Measurements from ENCODE around the gene SLC25A1. TPM values are rescaled to one million over a fixed set of nuclear protein-coding genes. Genes with fewer than 3 reads are reported as not detected.

The SLC25A1 gene
- total and polyA plus RNA-seq, 2 of the 4 experiments (the other 2 are of a cell fraction) = 41.0 to 56.5 TPM

- H3K27me3 ChIP-seq (ENCODE audit: control insufficient read depth, insufficient read depth, low read length) = no peaks in the 10 kb centered on the region
- H4K5ac ChIP-seq (ENCODE audit: low read depth, low read length) = no peak overlapping the region
- no peak overlapping the region for H3K4me2 ChIP-seq (ENCODE audit: low read depth, low read length)
- H3K9me3 ChIP-seq (ENCODE audit: control insufficient read depth, insufficient read depth, low read length) = no peaks in the 10 kb centered on the region
- DNase-seq = no peak
- H2BK120ac ChIP-seq (ENCODE audit: low read depth, low read length) = no peak overlapping the region
- no peaks in the 10 kb centered on the region for H3K9me1 ChIP-seq (ENCODE audit: insufficient read depth, low read length)
- peaks cover 2 to 28% of the 10 kb centered on the region in 2 experiments; a peak in 3 of 4 replicates for H3K79me1 ChIP-seq (ENCODE audit: low read depth in 1 of 2, low read length in 2 of 2)
- no peak overlapping the region for H2AFZ ChIP-seq (replicated peaks; ENCODE audit: low read length, poor library complexity)
- CTCF ChIA-PET = interaction anchor here (0.8 kb wide), 1 partner anchor 26 kb away, joined by 5 read pairs; no protein-coding TSS in a partner anchor
- ATAC-seq (ENCODE audit: low read depth) = no peak
- POLR2A ChIA-PET (ENCODE audit: unreplicated experiment) = no interaction called here
- no peak overlapping the region for H3K56ac ChIP-seq (ENCODE audit: extremely low read depth, insufficient read depth, low read length)
- H2BK15ac ChIP-seq (ENCODE audit: low read depth, low read length) = no peak overlapping the region
- no peak overlapping the region for H3K9ac ChIP-seq (ENCODE audit: low read depth, low read length)
- peak overlapping the region; percentile 33 for H2AK9ac ChIP-seq (replicated peaks; ENCODE audit: low read depth, low read length, poor library complexity)
- H4K91ac ChIP-seq (ENCODE audit: insufficient read depth, low read depth, low read length) = no peak overlapping the region
- dilution Hi-C loops (cut with HindIII; ENCODE audit: low sequenced_read_pairs, unreplicated experiment) (no loop called here), intact Hi-C loops (cut with micrococcal nuclease) (no loop called here), in situ Hi-C loops (cut with MboI; ENCODE audit: low sequenced_read_pairs) (loop anchor here (10.0 kb wide), 1 partner anchor 175 kb away; no protein-coding TSS in a partner anchor)
- no peak overlapping the region for H3K27ac ChIP-seq (ENCODE audit: insufficient read depth, low read length)
- H3K18ac ChIP-seq (ENCODE audit: low read depth, low read length) = no peak overlapping the region
- H4K8ac ChIP-seq (ENCODE audit: low read depth in 2 of 2, low read length in 2 of 2) = no peak overlapping the region
- H2AK5ac ChIP-seq (ENCODE audit: low read depth, low read length) = no peak overlapping the region
- WGBS, 2 experiments (ENCODE audit: extremely low coverage in 2 of 2, insufficient read length in 1 of 2) = 98% methylated on average over 7 of the region's 9 CpGs; no CpG with 5 or more reads in 1 of the 2 experiments
- peaks cover 8% of the 10 kb centered on the region for H3K36me3 ChIP-seq (ENCODE audit: control insufficient read depth, insufficient read depth, low read length)
- H3K4me1 ChIP-seq (ENCODE audit: control insufficient read depth, insufficient read depth, low read length) = peaks cover 17% of the 10 kb centered on the region
- no peak overlapping the region for H2BK5ac ChIP-seq (ENCODE audit: low read depth, low read length, poor library complexity, severe bottlenecking)
- H2BK20ac ChIP-seq (ENCODE audit: low read depth, low read length) = no peak overlapping the region
- no peak overlapping the region for H3K14ac ChIP-seq (replicated peaks; ENCODE audit: low read depth, low read length)
- no peak for TF ChIP-seq CEBPB (IDR thresholded peaks at IDR 0.05; ENCODE audit: low read depth, low read length)
- TF ChIP-seq RAD21 (IDR thresholded peaks at IDR 0.05; ENCODE audit: low read length) = no peak
- no peak for TF ChIP-seq CTCF (conservative IDR thresholded peaks at IDR 0.05; ENCODE audit: low read depth, low read length)
- TF ChIP-seq RFX5 (IDR thresholded peaks at IDR 0.05; ENCODE audit: low read depth, low read length) = no peak
- TF ChIP-seq FOS (IDR thresholded peaks at IDR 0.05; ENCODE audit: low read depth, low read length) = no peak
- TF ChIP-seq BHLHE40 (IDR thresholded peaks at IDR 0.05; ENCODE audit: low read depth, low read length) = no peak
- peaks cover 11% of the 10 kb centered on the region for H4K20me1 ChIP-seq (ENCODE audit: insufficient read depth, low read length)
- H3K4me3 ChIP-seq (ENCODE audit: insufficient read depth, low read depth, low read length) = no peak overlapping the region
- no peak overlapping the region for H3K4ac ChIP-seq (ENCODE audit: low read depth, low read length)
- no peak overlapping the region for H3K23ac ChIP-seq (ENCODE audit: low read depth, low read length)
- BruUV-seq (replicated peaks) = no TSS peak
These were observed 1.7 kb upstream of the SLC25A1 start for GRCh38 chr22:19180234-19180633.
